HEK293 (cell line): Measurements from ENCODE around the gene CYP26A1.
A peak's percentile ranks its signal among the peaks of the same experiment; 100 is the strongest.
"Not testable (repeated sequence)": the region's sequence is repeated elsewhere in the genome, so short reads cannot be mapped to it uniquely, and the experiment has no call there.

Source experiments
- CTCF ChIA-PET: fragments of 350-600 bp; formaldehyde crosslinking; extraction: SDS; loops from one replicate; lab custom pipeline; 2021; ENCODE audit warnings: antibody characterized with exemption; lab: Yijun Ruan, JAX
- POLR2A ChIA-PET: fragments of 300-600 bp; formaldehyde crosslinking; extraction: SDS; loops from one replicate; lab custom pipeline; 2020; ENCODE audit warnings: antibody characterized with exemption, inconsistent platforms; lab: Yijun Ruan, JAX
- H3K27ac ChIP-seq: fragments of 200-500 bp; sonication (Bioruptor generic); 2 replicates; pipeline ENCODE4 v1.5.1; 2014; ENCODE audit warnings: low read depth, low read length, control low read depth, inconsistent platforms; ENCODE audit errors: extremely low read depth
- H3K36me3 ChIP-seq, 2 experiments: fragments of 200-500 bp in 1 of 2; sonication (Bioruptor generic) in 1 of 2; 1 replicate in 1 of 2; 2 replicates in 1 of 2; pipeline ENCODE4 v1.5.1; 2014 to 2017; ENCODE audit warnings: inconsistent platforms in 2 of 2, low read length in 2 of 2; ENCODE audit not compliant: control insufficient read depth in 2 of 2, insufficient read depth in 1 of 2
- H3K4me1 ChIP-seq: fragments of 200-500 bp; sonication (Bioruptor generic); 2 replicates; pipeline ENCODE4 v1.5.1; 2014; ENCODE audit warnings: mild to moderate bottlenecking, low read length, inconsistent platforms; ENCODE audit not compliant: control insufficient read depth, insufficient read depth
- H3K4me3 ChIP-seq: 2 replicates; pipeline ENCODE4 v1.5.1; 2011; ENCODE audit warnings: low read depth, mild to moderate bottlenecking, control low read depth, low read length, moderate library complexity
- H3K9me3 ChIP-seq: fragments of 200-500 bp; sonication (Bioruptor generic); 2 replicates; pipeline ENCODE4 v1.5.1; 2014; ENCODE audit warnings: low read depth, low read length, inconsistent platforms; ENCODE audit not compliant: control insufficient read depth, insufficient read depth
- BCL11A ChIP-seq: fragments of 450-650 bp; formaldehyde crosslinking; IDR thresholded peaks from 2 replicates; pipeline ENCODE4 v1.5.1; 2016; ENCODE audit warnings: low read depth, missing biosample characterization, missing genetic modification characterization
- KLF16 ChIP-seq: fragments of 450-650 bp; formaldehyde crosslinking; IDR thresholded peaks from 2 replicates; pipeline ENCODE4 v1.5.1; 2017; ENCODE audit warnings: missing biosample characterization, missing genetic modification characterization
- KLF17 ChIP-seq: fragments of 450-650 bp; formaldehyde crosslinking; IDR thresholded peaks from 2 replicates; pipeline ENCODE4 v1.5.1; 2016; ENCODE audit warnings: missing biosample characterization, missing genetic modification characterization
- KLF7 ChIP-seq: fragments of 450-650 bp; formaldehyde crosslinking; IDR thresholded peaks from 2 replicates; pipeline ENCODE4 v1.5.1; 2016; ENCODE audit warnings: missing biosample characterization, missing genetic modification characterization, borderline replicate concordance
- PRDM1 ChIP-seq: fragments of 450-650 bp; formaldehyde crosslinking; IDR thresholded peaks from 2 replicates; pipeline ENCODE4; 2016; ENCODE audit warnings: missing biosample characterization, missing genetic modification characterization
- TSHZ1 ChIP-seq: fragments of 450-650 bp; formaldehyde crosslinking; IDR thresholded peaks from 2 replicates; pipeline ENCODE4 v1.5.1; 2016; ENCODE audit warnings: missing biosample characterization, missing genetic modification characterization, borderline replicate concordance
- ZNF10 ChIP-seq: fragments of 450-650 bp; formaldehyde crosslinking; IDR thresholded peaks from 2 replicates; pipeline ENCODE4 v1.5.1; 2017; ENCODE audit warnings: missing biosample characterization, missing genetic modification characterization
- ZNF133 ChIP-seq: fragments of 450-650 bp; formaldehyde crosslinking; IDR thresholded peaks from 2 replicates; pipeline ENCODE4 v1.5.1; 2016; ENCODE audit warnings: missing biosample characterization, missing genetic modification characterization
- ZNF155 ChIP-seq: fragments of 450-650 bp; formaldehyde crosslinking; IDR thresholded peaks from 2 replicates; pipeline ENCODE4 v1.5.1; 2016; ENCODE audit warnings: missing biosample characterization, missing genetic modification characterization
- ZNF157 ChIP-seq: fragments of 450-650 bp; formaldehyde crosslinking; IDR thresholded peaks from 2 replicates; pipeline ENCODE4 v1.5.1; 2016; ENCODE audit warnings: missing biosample characterization, missing genetic modification characterization
- ZNF302 ChIP-seq: fragments of 450-650 bp; formaldehyde crosslinking; IDR thresholded peaks from 2 replicates; pipeline ENCODE4 v1.5.1; 2016; ENCODE audit warnings: missing biosample characterization, missing genetic modification characterization, low read depth
- ZNF311 ChIP-seq: fragments of 450-650 bp; formaldehyde crosslinking; IDR thresholded peaks from 2 replicates; pipeline ENCODE4 v1.5.1; 2017; ENCODE audit warnings: missing biosample characterization, missing genetic modification characterization, borderline replicate concordance
- ZNF513 ChIP-seq: fragments of 450-650 bp; IDR thresholded peaks from 2 replicates; pipeline ENCODE4 v1.5.1; 2018; ENCODE audit warnings: missing biosample characterization, missing genetic modification characterization
- ZNF596 ChIP-seq: fragments of 450-650 bp; IDR thresholded peaks from 2 replicates; pipeline ENCODE4 v1.5.0; 2018; ENCODE audit warnings: missing biosample characterization, mild to moderate bottlenecking, missing genetic modification characterization, moderate library complexity
- TF ChIP-seq, protein P1 (sequence below): fragments of 450-650 bp; formaldehyde crosslinking; IDR thresholded peaks from 2 replicates; pipeline ENCODE4 v1.5.1; 2016; ENCODE audit warnings: missing biosample characterization, missing genetic modification characterization, borderline replicate concordance

CYP26A1 gene

GRCh38 chr10:93098816-93099215, 25.1 kb downstream of the CYP26A1 start (continued):
- no peak for TF ChIP-seq KLF17
- TF ChIP-seq KLF16 (tag by site-specific recombination): no peak
- no peak for TF ChIP-seq ZNF311
- TF ChIP-seq ZNF10: no peak
- TF ChIP-seq ZNF155 (tag by site-specific recombination): no peak

GRCh38 chr10:93099670-93100069, 26.0 kb downstream of the CYP26A1 start:
- Histone ChIP-seq H3K27ac (no peak overlapping the region), H3K9me3 (no peaks in the 10 kb centered on the region), H3K4me1 (no peaks in the 10 kb centered on the region), H3K36me3 (no peaks in the 10 kb centered on the region), H3K4me3 (no peak overlapping the region)
- CTCF ChIA-PET: interaction anchor here (1.2 kb wide), 1 partner anchor 12 kb away, joined by 4 read pairs; no protein-coding TSS in a partner anchor
- POLR2A ChIA-PET: no interaction called here
- TF ChIP-seq PRDM1 (tag by site-specific recombination) (no peak), ZNF157 (no peak), ZNF596 (tag by site-specific recombination) (no peak), BCL11A (tag by site-specific recombination) (no peak), KLF7 (no peak), ZNF133 (no peak), TSHZ1 (tag by site-specific recombination) (no peak), ZNF302 (tag by site-specific recombination) (no peak)
- TF ChIP-seq, protein P1, sequence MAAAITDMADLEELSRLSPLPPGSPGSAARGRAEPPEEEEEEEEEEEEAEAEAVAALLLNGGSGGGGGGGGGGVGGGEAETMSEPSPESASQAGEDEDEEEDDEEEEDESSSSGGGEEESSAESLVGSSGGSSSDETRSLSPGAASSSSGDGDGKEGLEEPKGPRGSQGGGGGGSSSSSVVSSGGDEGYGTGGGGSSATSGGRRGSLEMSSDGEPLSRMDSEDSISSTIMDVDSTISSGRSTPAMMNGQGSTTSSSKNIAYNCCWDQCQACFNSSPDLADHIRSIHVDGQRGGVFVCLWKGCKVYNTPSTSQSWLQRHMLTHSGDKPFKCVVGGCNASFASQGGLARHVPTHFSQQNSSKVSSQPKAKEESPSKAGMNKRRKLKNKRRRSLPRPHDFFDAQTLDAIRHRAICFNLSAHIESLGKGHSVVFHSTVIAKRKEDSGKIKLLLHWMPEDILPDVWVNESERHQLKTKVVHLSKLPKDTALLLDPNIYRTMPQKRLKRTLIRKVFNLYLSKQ (tag by site-specific recombination): no peak

DNA sequence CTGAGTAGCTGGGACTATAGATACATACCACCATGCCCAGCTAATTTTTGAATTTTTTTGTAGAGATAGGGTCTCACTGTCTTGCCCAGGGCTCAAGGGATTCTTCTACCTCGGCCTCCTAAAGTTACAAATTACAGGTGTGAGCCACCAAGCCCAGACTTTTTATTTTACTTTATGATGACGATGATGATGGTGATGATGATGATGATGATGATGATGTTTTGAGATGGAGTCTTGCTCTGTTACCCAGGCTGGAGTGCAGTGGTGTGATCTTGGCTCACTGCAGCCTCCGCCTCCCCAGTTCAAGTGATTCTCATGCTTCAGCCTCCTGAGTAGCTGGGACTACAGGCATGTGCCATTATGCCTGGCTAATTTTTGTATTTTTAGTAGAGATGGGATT, 27.5 kb downstream of the CYP26A1 start:
- CTCF ChIA-PET: interaction anchor here (1.2 kb wide), 1 partner anchor 13 kb away, joined by 4 read pairs; no protein-coding TSS in a partner anchor
- H3K36me3 ChIP-seq, H3K9me3 ChIP-seq, H3K4me3 ChIP-seq, POLR2A ChIA-PET, H3K4me1 ChIP-seq, H3K27ac ChIP-seq: not testable (repeated sequence)
- peak; percentile 83 for TF ChIP-seq ZNF513 (tag by site-specific recombination)
